Left ventricle myocardium superior (tissue), 1 donor: Measurements from ENCODE around the gene CAVIN3. TPM values are rescaled to one million over a fixed set of nuclear protein-coding genes. Genes with fewer than 3 reads are reported as not detected.

Experiments
- ATAC-seq: fragments of 200-7000 bp; cut with Tn5 transposase; one replicate; pipeline ENCODE4 v1.9.1; 2020; ENCODE audit warnings: mild to moderate bottlenecking, moderate library complexity
- DNase-seq: peaks from one replicate; pipeline ENCODE4 v3.0.0-alpha.2; 2020
- intact Hi-C: fragments of 100-400 bp; cut with micrococcal nuclease; formaldehyde crosslinking; loops from one replicate; pipeline ENCODE4 v1.11.0; 2022
- long read RNA-seq: library from polyadenylated mRNA; unstranded; transcript quantifications from one replicate; pipeline ENCODE4 v2.0.0, GENCODE V29; 2021
- total RNA-seq: library from RNA; stranded (reverse); fragmentation: NEBNext Ultra II Directional; extraction: Animal tissue kit (Norgen Biotek cat#: 25700); gene quantifications from one replicate; pipeline ENCODE4 v1.2.1, GENCODE V29; 2021
- donor health status: DM: no; HTN: yes; CAD: no; lungs with severe emphysema.

CAVIN3 gene, protein sequence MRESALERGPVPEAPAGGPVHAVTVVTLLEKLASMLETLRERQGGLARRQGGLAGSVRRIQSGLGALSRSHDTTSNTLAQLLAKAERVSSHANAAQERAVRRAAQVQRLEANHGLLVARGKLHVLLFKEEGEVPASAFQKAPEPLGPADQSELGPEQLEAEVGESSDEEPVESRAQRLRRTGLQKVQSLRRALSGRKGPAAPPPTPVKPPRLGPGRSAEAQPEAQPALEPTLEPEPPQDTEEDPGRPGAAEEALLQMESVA
- 31.1 TPM for total RNA-seq
- long read RNA-seq, transcript CAVIN3-201 (2 exons, 1,174 nt): major isoform, 43 of 54 reads
- long read RNA-seq, partial matches to known transcripts: 0 of 54 reads
- long read RNA-seq, other reads (novel, unspliced or antisense): 10 of 54 reads

DNA sequence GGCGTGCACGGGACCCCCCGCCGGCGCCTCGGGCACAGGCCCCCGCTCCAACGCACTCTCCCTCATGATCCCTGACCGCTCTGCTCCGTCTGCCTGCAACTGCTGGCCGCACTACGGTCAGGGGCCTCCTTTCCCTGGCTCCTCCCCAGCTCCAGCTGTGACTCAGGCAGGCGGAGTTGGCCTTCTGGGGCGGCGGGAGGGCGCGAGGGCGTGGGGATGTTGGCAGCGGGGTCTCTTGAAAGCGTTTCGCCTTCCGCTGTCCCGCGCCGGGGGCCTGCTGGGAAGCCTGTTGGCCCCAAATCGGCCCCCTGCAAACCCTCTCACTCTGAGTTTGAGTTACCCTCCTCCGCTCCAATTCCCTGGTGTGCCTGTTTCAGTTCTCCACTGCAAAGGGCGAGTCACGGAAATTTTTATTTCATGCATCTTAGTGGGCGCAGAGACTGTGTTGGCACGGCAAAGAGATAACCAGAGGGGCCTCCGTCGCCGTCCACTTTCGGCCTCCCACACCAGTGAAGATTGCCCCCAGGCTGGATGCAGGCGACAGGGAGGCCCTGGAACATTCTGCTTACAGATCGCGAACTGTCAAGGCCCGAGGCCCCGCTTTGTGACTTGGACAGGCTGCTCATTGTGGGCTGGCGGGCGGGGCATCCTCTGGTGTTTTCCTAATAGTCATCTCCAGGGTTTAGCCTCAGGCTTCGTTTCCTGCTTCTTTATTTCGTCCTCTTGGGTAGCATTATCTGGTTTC, at the start of gene CAVIN3:
Gene CAVIN3 (minus strand): TSS at position 91 of the 745 bp plus-strand sequence. CDS start 25 bp downstream, at position 66.
- intact Hi-C loops: no loop called here
- ATAC-seq: peak; percentile 81
- DNase-seq: peak; percentile 91

- ATAC-seq (no peak), DNase-seq (no peak)
- intact Hi-C loops: no loop called here
Observed at GRCh38 chr11:6365659-6366058, 45.4 kb upstream of the CAVIN3 start.

GRCh38 chr11:6362873-6363678, 42.8 kb upstream of the CAVIN3 start:
- ATAC-seq (peak; percentile 92), DNase-seq (peak; percentile 86)
- intact Hi-C loops: loop anchor here (5.0 kb wide), 1 partner anchor 341 kb away; no protein-coding TSS in a partner anchor

- DNase-seq (peak; percentile 89), ATAC-seq (peak; percentile 96)
- intact Hi-C loops: loop anchor here (5.0 kb wide), 1 partner anchor 340 kb away; no protein-coding TSS in a partner anchor
Observed at GRCh38 chr11:6362185-6362872, 42.0 kb upstream of the CAVIN3 start.

DNA sequence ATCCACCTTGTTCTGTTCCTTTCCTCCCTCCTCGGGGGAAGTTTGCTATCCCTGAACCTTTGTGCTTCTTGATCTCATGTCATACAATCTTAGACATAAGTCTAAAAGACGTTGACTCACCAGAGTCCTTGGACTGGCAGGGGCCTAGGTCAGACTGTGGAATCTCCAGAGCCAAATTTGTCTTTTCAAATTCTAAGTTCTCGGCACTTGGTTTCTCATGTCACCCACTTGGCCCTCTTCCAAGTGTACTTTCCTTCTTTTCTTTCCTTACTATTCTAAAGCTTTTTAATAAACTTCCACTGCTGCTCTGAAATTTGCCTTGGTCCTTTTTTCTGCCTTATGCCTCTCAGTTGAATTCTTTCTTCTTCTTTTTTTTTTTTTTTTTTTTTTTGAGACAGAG, 39.9 kb upstream of the CAVIN3 start:
- intact Hi-C loops: loop anchor here (5.0 kb wide), 1 partner anchor 338 kb away; no protein-coding TSS in a partner anchor
- ATAC-seq (no peak), DNase-seq (no peak)

DNA sequence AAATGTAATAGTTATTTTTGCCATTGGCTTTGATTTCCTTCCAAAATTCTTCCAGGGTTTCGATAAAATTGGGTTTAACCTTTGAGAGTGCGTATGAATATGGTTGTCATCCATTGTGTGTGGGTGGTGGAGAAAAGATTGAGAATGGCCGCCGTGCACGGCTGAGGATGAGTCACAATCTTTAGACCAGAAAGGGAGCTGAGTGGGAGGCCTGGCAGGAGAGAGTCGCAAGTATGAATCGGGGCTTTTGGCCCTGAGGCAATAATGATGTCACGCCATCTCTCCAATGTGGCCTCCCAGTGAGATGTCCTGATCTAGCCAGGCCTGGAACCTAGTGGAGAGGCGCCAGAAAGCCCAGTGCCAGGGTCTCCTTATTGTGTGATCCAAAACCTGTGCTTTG, 36.9 kb upstream of the CAVIN3 start:
- intact Hi-C loops: no loop called here
- ATAC-seq: peak; percentile 52
- peak; percentile 60 for DNase-seq

GRCh38 chr11:6356503-6357055, 36.3 kb upstream of the CAVIN3 start:
- ATAC-seq: no peak
- no peak for DNase-seq
- intact Hi-C loops: no loop called here

- DNase-seq (no peak), ATAC-seq (no peak)
- intact Hi-C loops: no loop called here
Observed at GRCh38 chr11:6354651-6355485, 34.6 kb upstream of the CAVIN3 start.

GRCh38 chr11:6353367-6353987, 33.2 kb upstream of the CAVIN3 start:
- intact Hi-C loops: no loop called here
- peak; percentile 39 for DNase-seq
- peak; percentile 74 for ATAC-seq

DNA sequence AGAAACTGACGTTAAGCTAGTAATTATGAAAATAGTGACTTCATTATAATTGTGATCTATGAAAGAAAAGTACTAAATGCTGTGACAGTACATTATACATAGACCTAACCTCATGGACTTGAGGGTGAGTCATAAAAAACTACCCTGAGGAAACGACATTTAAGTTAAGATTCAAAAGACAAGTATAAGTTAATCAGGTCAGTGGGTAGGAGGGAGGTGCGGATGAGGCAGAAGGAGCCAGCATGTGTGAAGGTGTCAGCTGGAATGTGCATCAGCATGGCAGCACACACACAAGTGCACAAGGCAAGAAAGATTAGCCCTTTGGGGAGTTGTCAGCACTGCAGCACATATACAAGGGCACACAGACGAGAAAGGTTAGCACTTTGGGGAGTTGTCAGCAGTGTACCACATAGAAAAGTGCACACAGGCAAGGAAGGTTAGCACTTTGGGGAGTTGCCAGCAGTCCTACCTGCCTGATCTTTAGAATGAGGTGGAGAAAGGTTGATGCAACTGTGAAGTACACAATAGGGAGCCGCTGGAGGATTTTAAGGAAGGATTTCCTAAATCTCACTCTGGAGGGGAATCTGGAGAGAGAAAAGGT, 31.6 kb upstream of the CAVIN3 start:
- DNase-seq (no peak), ATAC-seq (no peak)
- intact Hi-C loops: no loop called here

DNA sequence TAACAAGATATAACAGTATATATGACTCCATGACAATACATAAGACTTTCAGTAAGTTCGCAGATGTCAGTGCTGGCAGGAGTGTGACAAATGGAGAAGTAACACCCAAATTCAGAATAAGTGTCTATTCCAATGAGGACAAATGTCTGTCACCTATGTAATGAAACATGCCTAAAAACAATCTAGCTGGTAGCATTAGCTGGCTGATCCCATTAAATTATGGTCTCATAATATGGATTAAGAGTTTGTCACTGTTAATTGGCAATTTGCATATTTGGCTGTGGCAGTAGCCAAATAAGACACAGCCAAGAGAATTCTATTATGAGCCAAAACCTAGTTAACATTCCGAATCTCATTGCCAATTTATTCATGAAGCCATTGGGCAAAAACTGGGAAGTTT, 30.2 kb upstream of the CAVIN3 start:
- ATAC-seq (no peak), DNase-seq (no peak)
- intact Hi-C loops: no loop called here

- ATAC-seq: no peak
- no peak for DNase-seq
- intact Hi-C loops: no loop called here
Observed at GRCh38 chr11:6350043-6350442, 29.7 kb upstream of the CAVIN3 start.

DNA sequence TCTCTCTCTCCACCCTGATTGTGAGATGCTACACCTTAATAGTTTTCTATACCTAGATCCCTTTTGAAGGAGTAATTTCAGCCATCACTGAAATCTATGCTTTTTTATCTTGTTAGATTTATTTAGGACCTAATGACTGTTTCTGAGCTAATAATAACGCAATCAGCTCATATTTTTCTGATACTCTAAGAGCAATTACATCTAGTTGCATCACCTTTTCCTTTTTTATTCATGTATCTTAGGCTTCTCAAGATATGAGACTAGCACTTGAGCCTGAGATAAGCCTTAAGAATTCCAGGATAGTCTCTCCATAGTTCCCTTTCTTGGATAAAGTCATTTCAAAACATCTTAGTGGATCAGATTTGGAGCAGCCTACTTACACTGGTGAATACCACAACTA, 25.1 kb upstream of the CAVIN3 start:
- intact Hi-C loops: no loop called here
- DNase-seq (no peak), ATAC-seq (no peak)

DNA sequence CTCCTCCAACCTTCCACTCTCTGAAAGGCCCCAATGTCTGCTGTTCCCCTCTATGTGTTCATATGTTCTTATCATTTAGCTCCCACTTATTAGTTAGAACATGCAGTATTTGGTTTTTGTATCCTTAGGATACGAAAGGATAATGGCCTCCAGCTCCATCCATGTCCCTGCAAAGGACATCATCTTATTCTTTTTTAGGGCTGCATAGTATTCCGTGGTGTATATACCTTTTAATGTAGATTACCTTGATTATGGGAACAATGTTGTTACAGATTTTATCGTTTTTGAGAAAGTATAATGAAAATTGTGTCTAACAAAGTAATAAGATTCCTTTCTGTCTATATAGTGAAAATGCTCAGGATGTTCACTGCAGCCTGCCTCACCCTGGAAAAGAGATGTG, 16.0 kb upstream of the CAVIN3 start:
- DNase-seq (no peak), ATAC-seq (no peak)
- intact Hi-C loops: no loop called here

DNA sequence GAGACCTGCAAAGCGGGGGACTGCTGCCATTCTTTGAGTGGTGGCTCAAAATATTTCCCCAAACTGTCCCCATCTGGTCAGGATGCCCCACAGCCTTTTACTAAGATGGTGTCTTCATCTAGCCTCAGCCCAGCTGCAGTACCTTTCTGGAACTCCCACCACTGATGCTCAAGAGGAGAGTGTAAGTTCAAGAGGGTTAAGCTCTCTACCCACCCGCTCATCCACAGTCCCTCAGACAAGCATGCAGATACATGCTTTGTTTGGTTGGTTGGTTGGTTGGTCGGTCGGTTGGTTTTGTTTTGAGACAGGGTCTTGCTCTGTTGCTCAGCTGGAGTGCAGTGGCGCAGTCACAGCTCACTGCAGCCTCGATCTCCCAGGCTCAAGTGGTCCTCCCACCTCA, 14.5 kb upstream of the CAVIN3 start:
- ATAC-seq: no peak
- no peak for DNase-seq
- intact Hi-C loops: no loop called here

- ATAC-seq (no peak), DNase-seq (no peak)
- intact Hi-C loops: no loop called here
Observed at GRCh38 chr11:6333095-6333494, 12.8 kb upstream of the CAVIN3 start.

DNA sequence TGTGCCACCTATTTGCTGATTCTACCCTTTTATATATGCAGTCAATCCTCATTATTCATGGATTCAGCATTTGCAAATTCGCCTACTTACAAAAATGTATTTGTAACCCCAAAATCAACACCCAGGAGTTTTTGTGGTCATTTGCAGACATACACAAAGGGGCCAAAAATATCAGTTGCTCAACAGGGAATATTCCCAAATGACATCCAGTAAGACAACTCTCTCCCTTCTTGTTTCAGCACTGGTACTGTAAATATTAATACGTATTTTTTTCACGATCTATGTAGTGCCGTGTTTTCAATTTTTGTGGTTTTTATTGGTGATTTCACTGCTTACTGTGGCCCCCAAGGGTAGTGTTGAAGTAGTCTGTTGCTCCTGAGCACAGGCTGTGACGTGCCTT, 11.8 kb upstream of the CAVIN3 start:
- ATAC-seq (no peak), DNase-seq (no peak)
- intact Hi-C loops: no loop called here
